ENCODE data around the gene CAMK2A.

DNA sequence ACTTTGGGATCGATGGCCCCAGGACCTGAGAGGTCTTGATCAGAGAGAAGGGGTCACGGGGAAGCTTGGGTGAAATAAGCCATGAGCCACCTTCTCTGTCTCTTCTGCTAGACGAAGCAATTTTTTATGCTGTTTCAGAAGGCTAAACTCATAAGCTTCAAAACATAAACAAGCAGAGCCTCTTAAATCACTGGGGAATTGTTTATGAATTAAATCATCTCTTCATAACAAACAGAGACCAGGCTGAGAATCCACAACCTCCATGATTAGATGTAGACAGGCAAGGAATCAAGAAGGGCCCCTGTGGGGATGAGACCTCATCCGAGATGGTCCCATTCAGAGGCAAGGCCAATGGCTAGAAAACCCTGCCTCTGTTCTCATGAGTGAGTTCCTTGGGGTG lies 46.2 kb upstream of the CAMK2A start:
- TF ChIP-seq, protein P1, sequence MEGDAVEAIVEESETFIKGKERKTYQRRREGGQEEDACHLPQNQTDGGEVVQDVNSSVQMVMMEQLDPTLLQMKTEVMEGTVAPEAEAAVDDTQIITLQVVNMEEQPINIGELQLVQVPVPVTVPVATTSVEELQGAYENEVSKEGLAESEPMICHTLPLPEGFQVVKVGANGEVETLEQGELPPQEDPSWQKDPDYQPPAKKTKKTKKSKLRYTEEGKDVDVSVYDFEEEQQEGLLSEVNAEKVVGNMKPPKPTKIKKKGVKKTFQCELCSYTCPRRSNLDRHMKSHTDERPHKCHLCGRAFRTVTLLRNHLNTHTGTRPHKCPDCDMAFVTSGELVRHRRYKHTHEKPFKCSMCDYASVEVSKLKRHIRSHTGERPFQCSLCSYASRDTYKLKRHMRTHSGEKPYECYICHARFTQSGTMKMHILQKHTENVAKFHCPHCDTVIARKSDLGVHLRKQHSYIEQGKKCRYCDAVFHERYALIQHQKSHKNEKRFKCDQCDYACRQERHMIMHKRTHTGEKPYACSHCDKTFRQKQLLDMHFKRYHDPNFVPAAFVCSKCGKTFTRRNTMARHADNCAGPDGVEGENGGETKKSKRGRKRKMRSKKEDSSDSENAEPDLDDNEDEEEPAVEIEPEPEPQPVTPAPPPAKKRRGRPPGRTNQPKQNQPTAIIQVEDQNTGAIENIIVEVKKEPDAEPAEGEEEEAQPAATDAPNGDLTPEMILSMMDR (IDR thresholded peaks at IDR 0.05; ENCODE audit: insufficient read depth, low read length, poor library complexity, severe bottlenecking): no peak
- no peak for TF ChIP-seq EZH2phosphoT487 (conservative IDR thresholded peaks at IDR 0.05; ENCODE audit: low read length)
